K562 (cell line): Measurements from ENCODE around the gene TMIGD2. TPM values are rescaled to one million over a fixed set of nuclear protein-coding genes. Genes with fewer than 3 reads are reported as not detected.
A peak's percentile ranks its signal among the peaks of the same experiment; 100 is the strongest.

Experiments used
- LCOR ChIP-seq: sonication (generic); formaldehyde crosslinking; IDR thresholded peaks from 2 replicates; pipeline ENCODE4 v1.8.0; 2022; ENCODE audit warnings: mild to moderate bottlenecking, missing genetic modification reagents
- MAFF ChIP-seq: IDR thresholded peaks from 2 replicates; pipeline ENCODE4 v1.6.1; 2012; ENCODE audit warnings: low read length, improper control_type of control experiment
- MYNN ChIP-seq, 2 experiments: sonication (generic); formaldehyde crosslinking in 1 of 2; IDR thresholded peaks; 2 replicates each; pipeline versions ENCODE4 v1.5.0 to v1.6.1; 2016 to 2020; ENCODE audit warnings: antibody characterized with exemption in 1 of 2, missing genetic modification reagents in 1 of 2
- RAD21 ChIP-seq, 2 experiments: fragments of 250-450 bp in 1 of 2; fragments of 450-650 bp in 1 of 2; sonication (Bioruptor Pico) in 1 of 2; formaldehyde crosslinking in 1 of 2; IDR thresholded peaks in 1 of 2; conservative IDR thresholded peaks in 1 of 2; 2 replicates each; pipeline versions ENCODE4 v1.4.0 to v1.8.0; 2020 to 2022; ENCODE audit warnings: mild to moderate bottlenecking in 2 of 2, moderate library complexity in 1 of 2
- RAD51 ChIP-seq: fragments of 450-650 bp; IDR thresholded peaks from 2 replicates; pipeline ENCODE4 v1.7.1; 2016; ENCODE audit warnings: low read depth, mild to moderate bottlenecking, borderline replicate concordance
- SMARCA5 ChIP-seq: fragments of 450-650 bp; IDR thresholded peaks from 2 replicates; pipeline ENCODE4 v1.6.1; 2016
- SMARCB1 ChIP-seq: IDR thresholded peaks from 2 replicates; pipeline ENCODE4 v1.6.1; 2011; ENCODE audit warnings: improper control_type of control experiment, low read depth; ENCODE audit not compliant: insufficient read length
- TBL1XR1 ChIP-seq, 2 experiments: IDR thresholded peaks; 2 replicates each; pipeline ENCODE4 v1.6.1; 2012; ENCODE audit warnings: improper control_type of control experiment in 2 of 2, low read length in 2 of 2, mild to moderate bottlenecking in 1 of 2
- ZBTB40 ChIP-seq, 2 experiments: fragments of 450-650 bp in 1 of 2; sonication (generic) in 1 of 2; formaldehyde crosslinking in 1 of 2; IDR thresholded peaks; 2 replicates each; pipeline versions ENCODE4 v1.7.1 to v1.9.0; 2016 to 2022; ENCODE audit warnings: inconsistent platforms in 1 of 2, mild to moderate bottlenecking in 1 of 2, missing genetic modification reagents in 1 of 2
- ZBTB43 ChIP-seq: sonication (generic); formaldehyde crosslinking; IDR thresholded peaks from 2 replicates; pipeline ENCODE4 v1.8.0; 2023; ENCODE audit warnings: mild to moderate bottlenecking, missing genetic modification reagents
- ZNF12 ChIP-seq: sonication (generic); formaldehyde crosslinking; IDR thresholded peaks from 2 replicates; pipeline ENCODE4 v1.4.0; 2020; ENCODE audit warnings: mild to moderate bottlenecking, missing genetic modification reagents
- ZNF165 ChIP-seq: fragments of 250-450 bp; sonication (Bioruptor Pico); IDR thresholded peaks from 2 replicates; pipeline ENCODE4 v1.4.0; 2020; ENCODE audit warnings: borderline replicate concordance
- ZNF23 ChIP-seq: fragments of 250-450 bp; sonication (Bioruptor Pico); IDR thresholded peaks from 2 replicates; pipeline ENCODE4 v1.4.0; 2020; ENCODE audit warnings: mild to moderate bottlenecking
- ZNF316 ChIP-seq: fragments of 450-650 bp; IDR thresholded peaks from 2 replicates; pipeline ENCODE4 v1.6.1; 2016
- ZNF445 ChIP-seq: fragments of 250-450 bp; sonication (Bioruptor Pico); IDR thresholded peaks from 2 replicates; pipeline ENCODE4 v1.4.0; 2020; ENCODE audit warnings: low read depth, mild to moderate bottlenecking, moderate library complexity
- ZNF449 ChIP-seq: fragments of 250-450 bp; sonication (Bioruptor Pico); IDR thresholded peaks from 2 replicates; pipeline ENCODE4 v1.8.0; 2022; ENCODE audit warnings: moderate library complexity, mild to moderate bottlenecking, inconsistent platforms
- ZNF830 ChIP-seq: fragments of 250-450 bp; sonication (Bioruptor Pico); IDR thresholded peaks from 2 replicates; pipeline ENCODE4 v1.5.0; 2021; ENCODE audit warnings: mild to moderate bottlenecking
- polyA plus RNA-seq, 8 experiments: library from polyadenylated mRNA; depleted of rRNA in 4 of 8; stranded (reverse) in 5 of 8; unstranded in 3 of 8; fragments of >200 nt; fragmentation: Nextera tagmentation in 2 of 8; fragmentation: Illumina TruSeq in 1 of 8; extraction: Ambion mirVana in 2 of 8; extraction: Trizol in 1 of 8; gene quantifications; 2 replicates each; pipeline versions ENCODE4 v1.2.1 to v1.2.3, GENCODE V29; 2011 to 2014; ENCODE audit warnings: inconsistent platforms in 1 of 8, missing spikeins in 1 of 8
- total RNA-seq, 7 experiments: library from RNA; depleted of rRNA in 6 of 7; stranded (reverse); fragments of >200 nt in 6 of 7; fragmentation: Illumina TruSeq in 2 of 7; extraction: Trizol in 2 of 7; gene quantifications; 2 replicates each; pipeline versions ENCODE4 v1.2.1 to v1.2.3, GENCODE V29; 2011 to 2021; ENCODE audit warnings: low replicate concordance in 1 of 7

Gene TMIGD2
- total and polyA plus RNA-seq, 9 of the 15 experiments (the other 6 are each of a cell fraction or from before 2014, with no cell fraction given), result not detected

- TF ChIP-seq ZBTB40 (IDR thresholded peaks at IDR 0.05) (0 out of 2 replicates have a peak, but pooled peaks have one; percentile 31), ZBTB40 (CRISPR knock-in tag; IDR thresholded peaks at IDR 0.05) (no peak), LCOR (CRISPR knock-in tag) (peak; percentile 61; the same call in 1 of the 2 replicates), ZBTB43 (CRISPR knock-in tag) (no peak), ZNF449 (CRISPR knock-in tag) (no peak), MYNN (IDR thresholded peaks at IDR 0.05) (no peak), MYNN (CRISPR knock-in tag; IDR thresholded peaks at IDR 0.05) (no peak), MAFF (no peak), TBL1XR1 (IDR thresholded peaks at IDR 0.05; ENCODE audit: low read length in 2 of 2) (no peak), ZNF445 (CRISPR knock-in tag) (no peak), ZNF23 (CRISPR knock-in tag) (no peak), ZNF830 (CRISPR knock-in tag) (no peak), RAD21 (CRISPR knock-in tag; conservative IDR thresholded peaks at IDR 0.05 in 1 of 2, IDR thresholded peaks at IDR 0.05 in 1 of 2) (peak in 1 of 2 experiments; percentile 7; a peak in 1 of 4 replicates), RAD51 (no peak), ZNF316 (no peak), ZNF12 (CRISPR knock-in tag) (no peak), SMARCB1 (no peak), ZNF165 (CRISPR knock-in tag) (no peak), SMARCA5 (0 out of 2 replicates have a peak, but pooled peaks have one; percentile 49)
These were observed 25.7 kb upstream of the TMIGD2 start (continued) for GRCh38 chr19:4327877-4328242.
